Activated CD8-positive, alpha-beta memory T cell treated with anti-CD3 and anti-CD28 coated beads for 48 hours (primary cell): ENCODE data around the gene OTUD6A.

ENCODE experiments used
- DNase-seq, 3 experiments: peaks; one replicate each; pipeline ENCODE4 v3.0.0-alpha.2; 2020; ENCODE audit warnings: low read depth in 2 of 3, low spot score in 2 of 3

The OTUD6A gene, protein sequence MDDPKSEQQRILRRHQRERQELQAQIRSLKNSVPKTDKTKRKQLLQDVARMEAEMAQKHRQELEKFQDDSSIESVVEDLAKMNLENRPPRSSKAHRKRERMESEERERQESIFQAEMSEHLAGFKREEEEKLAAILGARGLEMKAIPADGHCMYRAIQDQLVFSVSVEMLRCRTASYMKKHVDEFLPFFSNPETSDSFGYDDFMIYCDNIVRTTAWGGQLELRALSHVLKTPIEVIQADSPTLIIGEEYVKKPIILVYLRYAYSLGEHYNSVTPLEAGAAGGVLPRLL

DNA sequence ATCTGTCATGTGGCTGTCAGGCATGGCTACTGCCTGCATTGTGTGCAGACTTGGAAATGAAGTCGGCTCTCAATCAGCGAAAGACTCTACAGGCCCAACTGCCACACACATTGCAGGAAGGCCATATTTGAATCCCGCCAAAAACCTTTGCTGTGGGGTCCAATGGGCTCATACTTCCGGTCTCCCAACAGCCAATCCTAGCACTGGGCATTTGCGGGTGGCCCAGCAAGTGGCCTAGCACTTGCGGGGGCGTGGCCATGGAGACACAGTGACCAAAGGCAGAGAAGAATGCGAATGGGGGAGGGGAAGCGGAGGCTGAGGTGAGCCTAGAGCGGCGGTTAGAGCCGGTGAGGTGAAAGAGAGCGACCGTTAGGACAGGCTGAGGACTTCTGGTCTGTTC is at the start of gene OTUD6A:
Gene OTUD6A (plus strand): TSS at position 382 of the 400 bp plus-strand sequence. CDS start 68 bp downstream, outside the sequence.
- no peak for DNase-seq

DNA sequence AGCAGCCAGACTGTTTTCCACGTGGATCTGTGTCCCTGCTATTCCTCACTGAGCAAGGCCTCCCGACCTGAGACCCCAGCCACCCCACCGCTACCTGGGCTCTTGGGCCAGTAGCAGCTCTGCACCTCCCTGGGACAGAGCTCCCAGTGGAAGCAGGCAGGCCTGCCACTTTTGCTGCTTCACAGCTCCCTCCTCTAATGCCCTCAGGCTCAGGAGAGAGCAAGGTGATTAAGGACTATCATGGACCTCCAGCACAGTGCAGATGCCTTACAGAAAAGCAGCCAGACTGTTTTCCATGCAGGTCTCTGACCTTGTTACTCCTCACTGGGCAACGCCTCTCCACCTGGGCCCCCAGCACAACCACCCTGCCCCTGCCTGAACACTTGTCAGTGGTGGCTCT is 49.5 kb upstream of the OTUD6A start:
- DNase-seq, result no peak

DNA sequence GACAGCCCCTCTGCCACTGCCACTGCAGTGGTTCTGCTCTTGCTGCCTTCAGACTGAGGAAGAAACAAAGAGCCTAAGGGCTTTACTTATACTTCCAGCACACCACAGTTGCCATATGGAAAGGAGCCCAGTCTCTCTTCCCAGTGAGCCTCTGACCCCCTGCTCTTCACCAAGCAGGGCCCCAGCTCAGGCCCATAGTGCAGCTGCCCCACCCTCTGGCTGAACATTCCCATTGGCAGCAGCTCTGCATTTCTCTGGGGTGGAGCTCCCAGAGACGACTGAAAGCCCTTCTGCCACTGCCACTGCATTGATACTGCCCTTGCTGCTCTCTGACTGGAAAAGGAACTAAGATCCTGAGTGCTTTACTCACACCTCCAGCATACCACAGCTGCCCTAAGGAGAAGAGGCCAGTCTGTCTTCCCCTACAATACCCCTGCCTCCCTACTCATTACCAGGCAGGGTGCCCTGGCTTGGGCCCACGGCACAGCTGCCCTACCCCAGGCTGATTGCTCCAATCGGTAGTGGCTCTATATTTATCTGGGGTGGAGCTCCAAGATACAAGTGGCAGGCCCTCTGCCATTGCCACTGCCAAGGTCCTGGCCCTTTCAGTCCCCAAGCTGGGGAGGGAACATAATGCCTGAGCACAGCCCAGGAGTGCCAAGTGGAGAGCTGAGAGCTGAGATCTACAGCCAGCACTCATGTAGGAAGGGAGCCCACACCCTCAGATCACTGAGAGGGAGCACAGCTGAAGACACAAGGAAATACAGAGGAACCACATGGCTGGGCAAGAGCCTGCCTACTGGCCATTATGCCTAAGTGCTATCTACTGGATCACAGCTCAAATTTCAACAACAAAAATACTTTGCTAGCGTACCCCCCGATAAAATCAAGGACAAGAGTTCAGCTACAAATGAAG is 48.5 kb upstream of the OTUD6A start:
- no peak for DNase-seq

DNA sequence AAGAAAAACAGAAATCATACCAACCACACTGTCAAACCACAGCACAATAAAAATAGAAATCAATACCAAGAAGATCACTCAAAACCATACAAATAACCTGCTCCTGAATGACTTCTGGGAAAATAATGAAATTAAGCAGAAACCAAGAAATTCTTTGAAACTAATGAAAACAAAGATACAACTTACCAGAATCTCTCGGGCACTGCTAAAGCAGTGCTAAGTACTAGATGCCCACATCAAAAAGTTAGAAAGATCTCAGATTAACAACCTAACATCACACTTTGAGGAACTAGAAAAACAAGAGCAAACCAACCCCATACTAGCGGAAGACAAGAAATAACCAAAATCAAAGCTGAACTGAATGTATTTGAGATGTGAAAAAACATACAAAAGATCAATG is 45.7 kb upstream of the OTUD6A start:
- DNase-seq, result no peak

DNA sequence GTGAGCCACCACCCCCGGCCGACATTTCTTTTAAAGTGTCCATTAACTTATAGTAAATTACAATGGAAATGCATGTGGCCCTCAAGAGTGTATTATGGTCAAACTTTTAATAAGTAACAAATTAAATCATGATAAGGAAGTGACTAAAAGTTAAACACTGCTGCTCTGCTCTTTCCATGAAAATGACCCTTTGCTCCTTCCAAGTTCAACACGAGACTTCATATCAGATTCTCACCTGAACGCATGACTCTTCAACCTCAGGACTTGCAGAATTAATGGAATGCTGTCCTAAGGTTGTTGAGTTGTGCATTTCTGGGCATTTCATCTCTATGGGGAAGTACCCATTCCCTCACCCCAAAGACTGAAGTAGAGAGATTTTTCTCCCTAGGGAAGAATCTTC is 39.6 kb upstream of the OTUD6A start:
- DNase-seq, result no peak

DNA sequence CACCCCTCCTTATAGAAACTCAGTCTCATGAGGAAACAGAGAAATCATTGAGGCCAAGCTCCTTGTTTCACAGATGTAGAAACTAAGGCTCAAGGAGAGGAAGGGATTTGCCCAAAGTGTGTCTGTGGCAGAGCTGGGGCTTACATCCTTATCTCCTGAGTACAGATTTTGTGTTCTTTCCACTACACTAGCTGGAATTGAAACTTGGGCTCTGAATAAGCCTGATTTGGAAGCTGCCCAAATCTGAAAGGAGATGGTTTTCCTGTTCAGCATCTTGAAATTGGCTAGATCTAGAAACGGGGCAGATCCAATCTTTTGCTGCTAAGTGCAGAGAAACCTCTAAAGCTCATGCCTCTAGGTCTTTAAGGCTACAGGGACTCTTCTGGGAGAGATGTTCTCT is 36.8 kb upstream of the OTUD6A start:
- no peak for DNase-seq

DNA sequence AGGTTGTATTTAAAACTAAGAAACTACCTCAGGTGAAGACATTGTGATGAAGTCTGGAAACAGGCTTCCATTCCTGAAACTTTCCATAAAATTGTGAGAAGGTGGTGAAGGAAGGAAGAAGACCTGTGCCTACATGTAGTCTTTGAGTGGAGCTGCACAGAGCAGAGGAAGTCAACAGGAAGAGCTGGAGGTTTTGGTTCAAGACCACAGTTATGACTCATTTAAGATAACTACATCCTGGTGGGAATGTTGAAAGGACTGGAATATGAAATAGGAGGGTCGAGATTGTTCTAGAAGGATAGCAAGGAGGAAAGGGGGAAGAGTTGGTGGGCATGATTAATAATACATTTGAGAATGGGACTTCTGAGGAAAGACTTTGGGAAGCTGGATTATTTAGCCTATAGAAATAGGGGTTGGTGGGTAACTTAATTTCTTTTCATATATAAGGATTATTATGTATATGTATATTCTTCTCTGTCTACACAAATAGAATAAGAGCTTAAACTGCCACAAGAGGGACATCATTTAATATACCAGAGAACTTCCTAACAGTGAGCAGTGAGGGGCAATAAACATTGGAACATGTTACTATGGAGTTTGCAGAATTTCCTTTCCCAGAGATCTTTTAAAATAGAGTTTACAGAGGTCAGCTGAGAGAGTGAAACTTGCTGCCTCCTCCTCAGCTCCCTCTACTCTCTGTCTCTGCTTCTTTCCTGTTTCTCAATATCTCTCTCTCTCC is 36.0 kb upstream of the OTUD6A start:
- no peak for DNase-seq

DNA sequence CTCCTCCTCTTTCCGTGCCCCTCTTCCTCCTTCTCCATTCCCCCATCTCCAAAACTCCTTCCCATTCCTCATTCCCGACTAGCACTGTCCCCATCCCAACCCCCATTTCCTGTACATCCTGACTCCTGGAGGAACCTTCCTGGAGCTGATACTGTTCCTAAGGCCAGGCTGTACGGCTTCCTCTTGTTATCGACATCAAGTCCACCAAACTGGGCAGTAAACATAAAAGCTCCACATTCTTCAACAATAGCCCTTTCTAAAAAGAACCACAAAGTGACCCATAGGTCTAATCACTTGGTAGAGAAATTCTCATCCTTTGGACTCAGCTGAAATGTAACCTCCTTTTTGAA is 35.4 kb upstream of the OTUD6A start:
- DNase-seq, result no peak

DNA sequence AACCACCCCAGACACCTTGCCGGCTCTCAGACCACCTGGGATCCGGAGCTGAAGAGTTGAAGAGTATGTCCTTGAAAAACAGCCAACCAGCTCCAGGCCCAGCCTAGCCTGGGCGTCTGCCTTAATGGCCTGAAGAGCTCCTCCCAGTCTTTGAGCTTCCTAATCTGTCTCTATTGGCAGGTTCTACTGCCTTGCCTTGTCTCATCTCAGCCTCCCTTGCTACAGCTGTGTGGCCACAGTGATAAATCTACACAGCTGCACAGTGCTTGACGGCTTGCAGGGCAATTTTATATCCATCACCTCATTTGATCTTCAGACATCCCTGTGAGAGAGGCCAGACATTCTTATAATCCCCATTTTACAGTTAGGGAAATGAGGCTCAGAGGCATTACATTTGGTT is 32.4 kb upstream of the OTUD6A start:
- DNase-seq, result no peak

DNA sequence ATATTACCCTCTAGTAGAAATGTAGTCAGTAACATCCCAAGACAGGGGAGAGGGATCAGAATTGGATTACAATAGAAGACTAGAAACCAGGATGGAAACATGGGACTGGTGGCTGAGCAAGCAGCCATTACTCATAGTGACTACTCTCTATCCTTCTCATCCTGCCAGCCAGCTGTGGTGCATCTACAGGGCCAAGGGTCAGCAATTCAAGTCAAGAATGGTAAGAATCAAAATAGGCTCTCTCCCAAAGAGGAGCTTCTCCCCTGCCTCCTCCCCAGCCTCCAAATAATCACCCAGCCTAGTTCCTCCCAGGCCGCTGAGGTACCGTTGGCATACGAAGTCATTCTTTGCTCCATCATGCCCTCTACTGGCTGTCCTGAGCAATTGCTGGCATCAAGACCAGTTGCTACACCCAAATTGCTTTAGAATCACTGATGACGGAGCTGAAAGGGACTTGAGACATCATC is 31.9 kb upstream of the OTUD6A start:
- peak in 2 of 3 experiments; percentile 1 to 6 for DNase-seq

DNA sequence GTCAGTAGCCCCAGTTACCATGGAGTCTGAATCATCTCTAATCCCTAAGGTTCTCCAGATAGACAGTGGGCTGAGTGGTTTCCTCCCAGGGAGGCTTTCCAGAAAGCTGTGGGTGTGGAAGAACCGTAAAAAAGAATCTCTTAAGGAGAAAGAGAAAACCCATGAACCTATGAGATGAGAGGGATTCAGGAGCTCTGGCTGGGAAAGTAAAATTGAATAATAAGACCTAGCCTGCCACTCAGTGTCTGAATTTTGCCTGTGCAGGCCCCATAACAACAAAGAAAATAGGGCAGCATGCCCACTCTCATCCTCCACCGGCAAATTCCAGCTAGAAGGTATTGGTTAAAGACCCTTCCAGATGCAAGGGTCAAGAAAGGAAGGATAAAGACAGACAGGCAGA is 29.5 kb upstream of the OTUD6A start:
- no peak for DNase-seq

DNA sequence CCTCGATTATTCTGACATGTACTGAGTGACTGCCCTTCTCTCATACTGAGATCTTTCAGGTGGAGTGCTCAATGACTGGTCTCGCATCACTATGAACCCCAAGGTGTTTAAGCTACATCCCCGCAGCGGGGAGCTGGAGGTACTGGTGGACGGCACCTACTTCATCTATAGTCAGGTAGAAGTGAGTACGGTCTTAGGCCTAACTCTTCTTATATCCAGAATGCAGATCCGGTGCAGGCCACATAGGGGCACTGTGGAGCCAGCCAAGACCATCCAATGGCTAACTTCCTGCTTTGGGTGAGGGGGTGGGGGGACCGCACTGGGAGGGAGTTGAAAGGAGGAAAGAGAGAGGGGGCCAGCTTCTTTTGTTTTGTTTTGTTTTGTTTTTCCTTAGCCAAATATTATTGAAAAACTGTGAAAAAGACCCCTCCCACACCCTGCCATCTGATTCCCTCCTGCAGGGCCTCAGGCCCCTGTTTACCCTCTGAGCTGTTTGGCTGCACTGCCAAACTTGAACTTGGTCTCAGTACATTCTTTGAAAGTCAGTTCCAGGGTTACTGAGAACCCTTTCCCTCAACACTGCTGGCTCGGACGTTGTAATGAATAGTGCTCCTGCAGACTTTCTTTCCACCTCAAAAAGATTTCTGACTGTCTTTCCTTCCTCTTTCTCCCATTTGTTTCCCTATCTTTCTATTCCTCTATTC is 28.8 kb upstream of the OTUD6A start:
- DNase-seq, result no peak

DNA sequence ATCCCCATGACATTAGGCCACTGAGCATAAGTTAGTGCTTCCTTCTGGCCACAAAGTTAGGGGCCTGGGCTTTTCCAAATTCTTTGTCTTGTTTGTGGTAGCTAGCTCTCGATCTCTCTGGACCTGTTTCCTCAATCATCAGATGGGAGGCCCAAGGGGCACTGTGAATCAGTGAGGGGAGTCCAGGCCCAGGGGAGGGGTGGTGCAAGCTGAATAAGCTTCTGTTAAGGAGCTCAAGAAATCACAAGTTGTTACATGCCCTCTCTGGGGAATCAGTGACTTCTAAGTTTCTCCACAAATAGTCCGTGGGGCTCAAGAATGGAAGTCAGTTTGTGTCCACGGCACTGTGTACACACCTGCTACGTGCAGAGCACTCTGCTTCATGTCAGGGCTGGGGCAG is 27.6 kb upstream of the OTUD6A start:
- no peak for DNase-seq

DNA sequence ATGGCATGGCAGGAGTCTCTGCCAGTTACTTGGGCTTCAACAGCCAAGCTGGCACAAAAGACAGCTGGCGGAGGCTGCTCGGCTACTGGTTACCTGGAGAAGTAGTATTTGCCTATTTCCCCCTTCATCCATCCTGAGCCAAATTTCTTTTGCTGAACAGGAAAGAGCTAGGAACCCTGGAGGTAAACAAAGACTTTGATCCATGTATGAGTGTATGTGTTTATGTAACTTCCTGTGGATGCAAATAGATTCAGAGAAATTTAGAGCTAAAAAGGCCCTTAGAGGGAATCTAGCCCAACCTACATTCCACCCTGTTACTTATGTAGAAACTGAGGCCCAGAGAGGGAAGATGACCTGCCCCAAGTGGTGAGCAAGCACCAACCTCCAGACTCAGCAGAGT is 23.7 kb upstream of the OTUD6A start:
- no peak for DNase-seq

DNA sequence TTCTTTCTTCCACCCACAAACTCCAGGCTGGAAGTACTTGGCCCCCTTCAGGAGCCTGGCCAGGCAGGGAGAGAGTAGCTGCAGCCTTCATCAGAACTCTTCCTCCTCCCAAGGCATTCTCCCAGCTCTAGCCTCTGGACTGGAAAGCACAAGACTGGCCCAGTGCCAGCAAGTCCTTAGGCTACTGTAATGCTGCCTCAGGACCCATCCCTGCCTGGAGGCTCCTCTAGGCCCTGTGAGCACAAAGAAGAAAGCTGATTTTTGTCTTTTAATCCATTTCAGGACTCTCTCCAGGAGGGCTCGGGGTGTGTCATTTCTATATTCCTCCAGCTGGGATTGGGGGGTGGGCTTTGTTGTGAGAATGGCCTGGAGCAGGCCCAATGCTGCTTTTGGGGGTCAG is 23.3 kb upstream of the OTUD6A start:
- no peak for DNase-seq

DNA sequence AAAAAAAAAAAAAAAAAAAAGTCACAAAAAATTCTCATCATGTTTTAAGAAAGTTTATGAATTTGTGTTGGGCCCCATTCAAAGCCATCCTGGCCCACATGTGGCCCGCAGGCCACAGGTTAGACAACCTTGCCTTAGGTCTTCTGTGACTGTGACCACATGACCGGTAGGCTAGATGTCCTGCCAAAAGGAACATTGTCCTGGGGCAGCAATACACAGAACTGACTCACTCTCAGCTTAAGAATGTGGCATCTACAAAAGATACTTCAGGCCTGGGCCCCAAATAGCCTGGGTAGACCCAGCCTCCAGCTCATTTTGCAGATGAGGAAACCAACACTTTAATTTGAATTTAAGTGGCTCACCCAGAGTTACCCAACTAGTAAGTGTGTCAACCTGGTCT is 22.5 kb upstream of the OTUD6A start:
- no peak for DNase-seq

DNA sequence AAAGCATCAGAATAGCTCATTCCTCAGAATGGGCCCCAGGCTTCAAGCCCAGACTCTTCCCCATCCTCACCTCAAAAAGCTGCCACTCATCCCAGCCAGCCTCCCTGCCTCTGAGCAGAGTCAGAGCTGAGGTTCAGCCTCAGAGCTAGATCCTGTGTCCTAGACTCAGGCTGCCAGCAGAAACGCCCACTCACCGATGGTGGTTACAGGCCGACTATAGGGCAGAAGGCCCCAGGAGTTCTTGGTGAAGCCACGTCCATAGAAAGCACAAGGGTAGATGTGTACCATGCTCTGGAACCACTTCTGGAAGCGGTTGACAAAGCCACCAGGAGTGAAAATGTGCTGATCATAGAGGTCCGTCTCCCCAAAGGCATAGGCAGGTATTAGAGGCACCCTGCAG is 20.3 kb upstream of the OTUD6A start:
- no peak for DNase-seq

DNA sequence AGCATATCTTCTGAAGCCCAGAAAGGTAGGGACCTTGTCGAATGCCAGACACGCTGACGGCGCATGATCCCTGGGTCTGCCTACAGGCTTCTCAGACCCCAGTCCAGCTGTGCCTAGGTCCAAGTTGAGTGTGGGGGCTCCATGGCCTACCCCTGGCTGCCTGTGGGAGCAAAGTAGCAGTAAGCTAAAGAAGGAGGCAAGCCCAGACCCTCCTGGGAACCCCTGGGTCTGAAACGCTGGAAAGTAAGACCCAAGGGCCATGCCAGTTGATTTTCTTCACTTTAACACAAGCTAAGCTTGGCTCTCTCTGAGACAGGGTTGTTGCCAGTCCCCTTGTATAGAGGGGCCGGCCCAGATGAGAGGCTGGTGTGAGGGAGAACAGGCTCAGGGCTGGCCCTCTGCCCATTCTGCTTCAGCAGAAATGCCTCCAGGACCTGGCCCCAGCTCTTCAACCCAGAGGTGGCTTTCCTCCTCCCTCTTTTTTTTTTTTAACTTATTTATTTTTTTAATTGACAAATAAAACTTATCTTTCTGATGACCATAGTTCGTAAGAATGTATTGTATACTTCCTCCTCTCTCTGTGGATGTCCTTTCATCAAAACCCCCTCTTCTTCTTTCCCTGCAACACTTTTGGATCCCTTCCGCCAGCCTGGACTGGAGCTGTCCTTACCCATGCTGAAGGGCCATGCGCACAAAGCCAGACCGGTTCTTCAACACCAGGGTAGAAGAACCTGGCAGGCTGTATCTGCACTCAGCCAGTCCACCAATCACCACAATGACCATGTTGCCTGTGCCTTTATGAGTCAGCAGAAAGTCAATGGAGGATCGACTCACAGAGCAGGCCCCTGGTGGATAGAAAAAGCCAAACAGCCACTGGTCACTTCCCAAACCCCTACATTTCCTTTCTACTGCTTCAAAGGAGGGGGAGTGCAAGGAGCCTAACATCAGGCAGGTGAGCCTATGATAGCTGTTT is 19.6 kb upstream of the OTUD6A start:
- no peak for DNase-seq

DNA sequence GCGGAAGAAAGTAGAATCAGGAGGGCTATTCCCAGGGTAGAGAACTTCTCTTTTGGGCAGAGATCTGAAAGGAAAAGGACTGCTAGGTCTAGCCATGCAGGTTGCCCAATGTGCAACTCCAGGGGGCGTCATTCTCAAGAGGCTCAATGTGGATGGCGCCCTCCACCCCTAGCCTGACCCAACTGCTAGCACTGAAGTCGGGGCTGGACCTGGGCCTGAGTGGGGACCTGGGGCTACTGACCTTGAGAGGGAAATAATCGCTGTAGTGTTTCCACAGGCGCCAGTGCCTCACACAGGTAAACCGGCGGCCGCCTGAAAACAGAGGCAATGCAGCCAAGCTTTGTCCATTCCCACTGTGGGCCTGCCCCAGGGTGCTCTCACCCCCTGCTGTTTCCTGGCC is 18.6 kb upstream of the OTUD6A start:
- DNase-seq, result no peak
